ENCODE measurements around the gene FAM193A.
"Not testable (repeated sequence)": the region's sequence is repeated elsewhere in the genome, so short reads cannot be mapped to it uniquely, and the experiment has no call there.

The FAM193A gene

DNA sequence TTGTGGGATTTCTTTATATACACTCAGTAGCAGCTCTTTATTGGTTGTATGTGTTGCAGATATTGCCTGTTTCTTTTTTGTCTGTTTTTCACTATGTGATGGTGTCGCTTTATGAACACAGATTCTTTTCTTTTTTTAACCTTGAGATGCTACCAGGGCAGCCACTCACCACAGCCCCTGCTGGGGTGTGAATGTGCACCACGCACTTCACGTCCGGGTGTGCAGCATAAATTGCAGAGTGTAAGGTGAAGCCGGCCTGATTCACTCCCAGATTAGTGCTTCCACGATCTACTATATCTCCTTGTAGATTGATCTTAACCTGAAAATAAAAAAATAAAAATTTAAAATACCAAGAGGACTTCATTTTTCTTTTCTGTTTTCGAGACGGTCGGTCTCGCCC is 71.4 kb downstream of the FAM193A start:
- DNase-seq (ENCODE audit: low read depth in 2 of 2) = no peak

DNA sequence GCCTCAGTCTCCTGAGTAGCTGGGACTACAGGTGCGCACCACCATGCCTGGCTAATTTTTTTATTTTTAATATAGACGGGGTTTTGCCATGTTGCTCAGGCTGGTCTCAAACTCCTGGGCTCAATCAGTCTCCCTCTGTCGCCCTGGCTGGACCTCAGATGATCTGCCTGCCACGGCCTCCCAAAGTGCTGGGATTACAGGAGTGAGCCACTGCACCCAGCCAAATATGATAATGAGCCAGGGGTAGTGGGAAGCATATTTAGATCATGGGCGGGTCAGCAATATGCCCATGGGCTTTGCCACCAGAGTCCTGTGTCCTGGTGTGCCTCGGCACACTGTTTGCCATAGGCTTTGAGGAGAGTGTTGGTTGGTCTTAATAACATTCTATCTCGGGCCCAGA is 71.8 kb downstream of the FAM193A start:
- DNase-seq (ENCODE audit: low read depth in 2 of 2) = no peak

DNA sequence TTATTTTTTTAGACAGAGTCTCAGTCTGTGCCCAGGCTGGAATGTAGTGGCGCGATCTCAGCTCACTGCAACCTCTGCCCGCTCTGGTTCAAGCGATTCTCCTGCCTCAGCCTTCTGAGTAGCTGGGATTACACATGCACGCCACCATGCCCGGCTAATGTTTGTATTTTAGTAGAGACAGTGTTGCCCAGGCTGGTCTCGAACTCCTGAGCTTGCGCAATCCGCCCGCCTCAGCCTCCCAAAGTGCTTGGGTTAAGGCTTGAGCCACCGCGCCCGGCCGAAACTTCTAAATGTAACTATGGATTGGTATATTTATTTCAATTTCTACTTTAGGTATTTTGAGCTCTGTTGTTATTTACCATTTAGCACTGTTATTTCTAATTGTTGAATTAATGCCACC is 79.4 kb downstream of the FAM193A start:
- DNase-seq (ENCODE audit: low read depth in 2 of 2) = no peak

DNA sequence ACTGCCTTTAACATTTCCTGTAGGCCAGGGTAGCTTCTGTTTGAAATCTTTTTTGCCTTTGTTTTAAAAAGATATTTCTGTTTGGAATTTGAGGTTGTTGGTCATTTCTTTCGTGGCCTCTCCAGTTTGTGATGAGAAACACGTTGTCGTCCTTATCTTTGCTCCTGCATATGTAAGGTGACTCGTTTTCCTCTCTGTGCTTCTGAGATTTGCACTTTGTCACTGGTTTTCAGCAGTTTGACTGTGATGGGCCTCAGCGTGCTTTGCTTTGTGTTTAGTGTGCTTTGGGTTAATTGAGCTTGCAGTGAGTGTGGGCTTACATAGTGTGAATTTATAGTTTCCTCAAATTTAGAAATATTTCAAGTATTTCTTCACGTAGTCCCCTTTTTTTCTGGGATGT is 81.5 kb downstream of the FAM193A start:
- DNase-seq (ENCODE audit: low read depth in 2 of 2) = no peak

DNA sequence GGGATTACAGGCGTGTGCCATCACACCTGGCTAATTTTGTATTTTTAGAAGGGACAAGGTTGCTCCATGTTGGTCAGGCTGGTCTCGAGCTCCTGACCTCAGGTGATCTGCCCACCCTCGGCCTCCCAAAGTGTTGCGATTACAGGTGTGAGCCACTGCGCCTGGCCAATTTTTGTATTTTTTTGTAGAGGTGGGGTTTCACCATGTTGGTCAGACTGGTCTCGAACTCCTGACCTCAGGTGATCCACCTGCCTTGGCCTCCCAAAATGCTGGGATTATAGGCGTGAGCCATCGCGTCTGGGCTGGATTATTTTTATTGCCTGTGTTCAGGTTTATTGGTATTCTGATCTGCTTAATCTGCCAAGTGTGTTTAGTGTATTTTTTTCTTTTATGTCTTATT is 82.3 kb downstream of the FAM193A start:
- not testable (repeated sequence) for DNase-seq (ENCODE audit: low read depth in 2 of 2)

DNA sequence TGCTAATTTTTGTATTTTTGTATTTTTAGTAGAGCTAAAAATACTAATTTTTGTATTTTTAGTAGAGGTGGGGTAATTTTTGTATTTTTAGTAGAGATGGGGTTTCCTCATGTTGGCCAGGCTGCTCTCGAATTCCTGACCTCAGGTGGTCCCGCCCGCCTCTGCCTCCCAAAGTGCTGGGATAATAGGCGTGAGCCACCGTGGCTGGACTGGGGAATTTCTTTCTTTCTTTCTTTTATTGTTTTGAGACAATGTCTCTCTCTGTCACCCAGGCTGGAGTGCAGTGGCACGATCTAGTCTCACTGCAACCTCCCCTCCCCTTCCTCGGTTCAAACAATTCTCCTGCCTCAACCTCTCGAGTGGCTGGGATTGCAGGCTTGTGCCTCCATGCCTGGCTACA is 83.0 kb downstream of the FAM193A start:
- no peak for DNase-seq (ENCODE audit: low read depth in 2 of 2)

DNA sequence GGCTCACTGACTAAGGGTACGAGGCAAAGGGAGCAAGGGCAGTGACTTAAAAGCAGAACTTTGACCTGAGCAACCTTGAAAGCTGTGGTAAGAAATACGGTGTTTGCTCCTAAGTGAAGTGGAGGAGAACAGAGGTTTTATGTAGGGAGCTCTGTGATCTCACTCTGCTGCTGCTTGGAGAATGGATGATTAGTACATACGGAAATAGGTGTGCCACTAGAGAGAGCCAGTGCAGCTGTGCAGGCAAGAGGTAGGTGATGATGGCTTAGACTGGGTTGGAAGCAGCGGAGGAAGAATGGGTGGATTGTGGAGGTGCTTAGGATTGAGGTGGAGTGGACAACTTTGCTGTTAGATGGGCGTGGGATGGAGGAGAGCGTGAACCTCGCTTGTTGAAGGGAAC is 85.0 kb downstream of the FAM193A start:
- no peak for DNase-seq (ENCODE audit: low read depth in 2 of 2)

DNA sequence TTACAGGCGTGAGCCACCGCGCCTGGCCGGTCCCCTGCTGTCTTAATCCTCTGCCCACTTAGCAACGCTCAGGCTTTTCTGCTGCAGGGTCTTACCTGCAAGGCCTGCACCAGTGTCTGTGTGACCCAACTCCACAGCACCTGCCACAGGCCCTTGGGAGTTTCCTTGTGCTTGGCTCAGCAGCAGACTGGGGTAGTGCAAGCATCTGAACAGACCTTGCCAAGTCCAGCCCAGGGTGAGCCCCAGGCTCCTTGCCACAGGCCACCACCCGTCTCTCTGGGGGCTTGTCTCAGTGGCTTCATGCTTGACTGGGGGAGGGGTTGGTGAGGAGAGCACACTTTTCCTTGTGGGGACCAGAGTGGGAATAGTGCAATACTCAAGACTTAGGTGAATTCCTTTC is 87.0 kb downstream of the FAM193A start:
- DNase-seq (ENCODE audit: low read depth in 2 of 2) = no peak

DNA sequence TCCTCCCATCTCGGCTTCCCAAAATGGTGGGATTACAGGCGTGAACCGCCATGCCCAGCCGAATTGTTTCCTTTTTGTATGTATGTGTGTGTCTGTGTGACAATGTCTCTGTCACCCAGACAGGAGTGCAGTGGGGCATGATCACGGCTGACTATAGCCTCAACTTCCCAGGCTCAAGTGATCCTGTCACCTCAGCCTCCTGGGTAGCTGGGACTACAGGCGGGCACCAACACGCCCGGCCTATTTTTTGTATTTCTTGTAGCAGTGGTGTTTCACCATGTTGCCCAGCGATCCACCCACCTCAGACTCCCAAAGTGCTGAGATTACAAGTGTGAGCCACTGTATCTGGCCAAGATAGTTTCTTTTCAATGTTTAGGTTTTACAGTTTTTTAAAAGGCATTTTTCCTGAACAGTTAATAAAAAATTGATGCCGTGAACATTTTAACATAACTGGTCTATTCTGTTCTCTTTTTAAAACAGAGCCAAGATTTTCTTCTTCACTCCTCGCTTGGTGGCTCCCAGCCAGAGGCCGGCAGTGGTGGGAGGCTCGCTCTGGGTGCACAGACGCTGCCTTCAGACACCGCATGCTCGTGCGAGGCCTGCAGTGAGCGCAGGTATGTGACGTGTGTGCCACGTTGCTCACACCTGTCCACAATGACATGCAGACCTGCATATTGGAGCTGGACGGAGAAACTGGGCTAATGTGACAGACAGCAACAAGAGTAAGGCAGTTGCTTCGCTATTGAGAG is 88.5 kb downstream of the FAM193A start:
- no peak for DNase-seq (ENCODE audit: low read depth in 2 of 2)

DNA sequence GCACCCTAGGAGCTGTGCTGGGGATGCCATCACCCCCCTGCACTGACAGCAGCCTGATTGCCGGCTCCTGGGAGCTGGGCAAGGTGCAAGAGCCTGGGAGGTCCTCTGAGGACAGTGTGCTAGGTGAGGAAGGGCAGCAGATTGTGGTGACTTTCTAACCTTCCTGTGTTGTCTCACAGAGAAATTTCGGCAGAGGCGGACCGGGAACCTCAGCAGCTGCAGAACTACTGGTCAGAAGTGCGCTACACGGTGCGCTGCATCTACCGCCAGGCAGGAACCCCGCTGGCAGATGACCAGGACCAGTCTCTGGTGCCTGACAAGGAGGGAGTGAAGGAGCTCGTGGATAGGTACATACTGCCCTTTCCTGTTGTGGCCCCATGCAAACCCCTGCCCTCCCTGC is 89.8 kb downstream of the FAM193A start:
- no peak for DNase-seq (ENCODE audit: low read depth in 2 of 2)

DNA sequence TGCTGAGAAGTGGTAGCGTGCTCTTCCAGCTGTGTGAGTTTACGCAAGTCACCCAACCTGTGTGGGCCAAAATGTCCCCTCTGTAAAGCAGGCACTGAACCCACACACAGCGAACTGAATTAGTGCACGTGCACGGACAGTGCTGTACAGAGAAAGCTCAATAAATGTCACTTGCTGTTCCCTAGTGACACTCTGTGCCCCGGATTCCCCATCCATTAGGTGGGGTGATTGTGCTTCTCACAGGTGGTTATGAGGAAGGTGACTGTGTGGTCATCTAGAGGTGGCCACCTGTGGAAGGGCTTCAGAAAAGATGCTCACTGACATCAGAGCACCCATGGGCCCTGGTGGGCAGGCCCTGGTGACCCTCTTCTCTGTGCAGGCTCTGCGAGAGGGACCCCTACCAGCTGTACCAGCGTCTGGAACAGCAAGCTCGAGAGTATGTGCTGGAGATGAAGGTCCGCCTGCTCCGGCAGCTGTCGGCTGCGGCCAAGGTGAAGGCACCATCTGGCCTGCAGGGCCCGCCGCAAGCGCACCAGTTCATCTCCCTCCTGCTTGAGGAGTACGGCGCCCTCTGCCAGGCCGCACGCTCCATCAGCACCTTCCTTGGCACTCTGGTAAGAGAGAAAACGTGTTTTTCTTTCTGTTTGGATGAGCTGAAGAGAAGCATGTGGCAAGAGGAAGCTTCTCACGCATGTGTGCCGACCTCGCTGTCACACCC is 94.3 kb downstream of the FAM193A start:
- DNase-seq (ENCODE audit: low read depth in 2 of 2) = no peak

DNA sequence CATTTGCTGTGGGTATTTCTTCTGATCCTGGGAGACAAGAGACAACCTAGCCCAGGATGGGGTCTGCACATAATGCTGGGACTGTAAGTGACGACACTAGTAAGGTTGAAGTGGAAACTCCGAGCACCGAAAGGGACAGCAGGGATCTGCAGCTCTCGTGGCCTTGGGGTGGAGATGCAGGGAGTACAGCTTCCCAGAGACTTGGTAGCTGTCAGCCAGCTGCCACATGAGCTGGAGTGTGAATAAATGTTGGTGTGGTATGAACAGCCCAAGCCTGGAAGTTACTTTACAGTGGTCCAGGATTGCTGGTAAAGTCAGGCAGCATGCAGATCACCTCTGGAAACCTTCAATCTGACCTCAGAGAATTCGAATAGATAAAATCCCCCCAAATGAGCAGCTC is 97.6 kb downstream of the FAM193A start:
- no peak for DNase-seq (ENCODE audit: low read depth in 2 of 2)

DNA sequence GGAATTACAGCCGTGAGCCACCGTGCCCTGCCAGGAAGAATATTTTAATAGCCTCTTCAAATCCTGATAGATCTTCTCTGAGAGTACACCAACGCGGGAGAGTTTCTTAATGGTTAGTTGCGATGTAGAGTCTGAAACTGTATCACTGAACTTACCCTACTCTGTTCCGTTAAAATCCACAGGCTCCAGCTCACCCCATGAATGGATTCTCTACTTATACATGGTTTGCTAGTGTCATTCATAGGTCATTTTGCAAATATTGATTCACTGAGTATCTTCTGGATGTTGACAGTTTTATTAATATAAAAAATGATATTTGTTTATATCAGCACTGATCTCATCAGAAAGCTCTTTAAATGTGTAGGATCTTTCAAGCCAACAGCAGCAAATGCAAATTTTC is 99.9 kb downstream of the FAM193A start:
- no peak for DNase-seq (ENCODE audit: low read depth in 2 of 2)

DNA sequence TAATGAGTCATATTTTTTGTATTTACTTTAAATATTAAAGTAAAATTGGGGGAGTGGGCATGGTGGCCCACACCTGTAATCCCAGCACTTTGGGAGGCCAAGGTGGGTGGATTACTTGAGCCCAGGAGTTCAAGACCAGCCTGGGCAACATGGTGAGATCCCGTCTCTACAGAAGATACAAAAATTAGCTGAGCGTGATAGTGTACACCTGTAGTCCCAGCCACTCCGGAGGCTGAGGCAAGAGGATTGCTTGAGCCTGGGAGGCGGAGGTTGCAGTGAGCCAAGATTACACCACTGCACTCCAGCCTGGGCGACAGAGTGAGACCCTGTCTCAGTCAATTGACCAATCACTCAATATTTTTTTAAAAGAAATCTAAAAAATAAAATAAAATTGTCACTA is 100.5 kb downstream of the FAM193A start:
- not testable (repeated sequence) for DNase-seq (ENCODE audit: low read depth in 2 of 2)

DNA sequence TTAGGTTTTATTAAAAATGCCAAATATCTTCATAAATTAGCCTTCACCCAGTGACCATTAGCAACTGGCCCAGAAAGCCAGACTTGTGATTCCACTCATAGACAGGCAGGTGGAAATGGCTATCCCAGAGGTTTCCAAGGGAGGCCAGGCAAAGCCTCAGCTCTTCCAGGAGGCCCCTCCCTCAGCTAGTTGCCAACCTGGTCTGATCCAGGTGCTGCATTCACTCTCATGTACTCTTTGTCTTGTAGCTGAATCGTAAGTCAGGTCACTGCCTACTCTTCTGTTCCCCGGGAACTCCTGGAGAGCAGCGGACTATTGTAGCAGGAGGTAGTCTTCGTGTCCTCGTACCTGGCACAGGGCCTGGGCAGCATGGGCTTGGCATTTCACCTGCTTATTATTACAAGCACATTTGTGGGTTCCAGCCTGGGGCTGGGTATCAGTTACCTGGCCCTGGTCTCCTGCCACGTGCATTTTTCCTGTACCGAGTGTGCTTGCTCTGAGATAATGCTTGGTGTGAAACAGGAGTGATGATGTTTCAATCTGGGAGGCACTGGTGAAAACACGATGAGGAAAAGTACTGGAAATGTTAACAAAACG is 101.6 kb downstream of the FAM193A start:
- DNase-seq (ENCODE audit: low read depth in 2 of 2) = no peak

DNA sequence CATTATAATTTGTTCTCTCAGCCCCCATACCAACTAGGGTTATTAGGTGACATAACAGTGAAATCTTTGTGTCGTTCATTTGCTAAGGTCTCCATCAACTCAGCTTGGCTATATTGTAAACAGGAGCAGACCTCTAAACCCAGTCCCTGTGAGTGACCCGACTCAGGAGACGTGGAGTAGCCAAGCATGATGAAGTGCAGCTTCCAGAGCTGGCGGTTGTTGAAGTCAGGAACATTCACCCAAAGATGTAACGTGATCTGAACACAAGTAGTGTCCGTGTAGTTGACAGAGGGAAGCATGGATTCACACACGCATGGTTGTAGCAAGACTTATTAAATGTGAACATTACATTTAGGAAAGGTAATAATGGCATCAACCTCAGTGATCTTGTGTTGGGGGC is 102.3 kb downstream of the FAM193A start:
- no peak for DNase-seq (ENCODE audit: low read depth in 2 of 2)

DNA sequence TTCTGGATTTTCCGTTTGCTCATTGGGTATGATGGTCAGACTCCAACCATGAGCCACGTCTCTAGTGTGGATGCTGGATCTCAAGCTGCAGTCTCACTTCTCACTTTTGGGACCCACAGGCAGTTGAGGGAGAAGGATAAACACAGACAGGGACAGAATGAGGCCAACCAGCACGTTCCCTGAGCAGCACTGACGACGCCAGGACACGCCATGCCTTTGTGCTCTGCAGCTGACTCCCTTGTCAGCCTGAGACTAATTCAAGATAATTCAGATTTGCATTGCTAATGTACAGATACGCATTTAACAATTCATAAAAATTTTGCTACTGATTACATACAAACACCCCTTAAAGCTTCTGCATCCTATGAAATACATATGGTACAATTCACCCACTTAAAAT is 106.5 kb downstream of the FAM193A start:
- no peak for DNase-seq (ENCODE audit: low read depth in 2 of 2)

DNA sequence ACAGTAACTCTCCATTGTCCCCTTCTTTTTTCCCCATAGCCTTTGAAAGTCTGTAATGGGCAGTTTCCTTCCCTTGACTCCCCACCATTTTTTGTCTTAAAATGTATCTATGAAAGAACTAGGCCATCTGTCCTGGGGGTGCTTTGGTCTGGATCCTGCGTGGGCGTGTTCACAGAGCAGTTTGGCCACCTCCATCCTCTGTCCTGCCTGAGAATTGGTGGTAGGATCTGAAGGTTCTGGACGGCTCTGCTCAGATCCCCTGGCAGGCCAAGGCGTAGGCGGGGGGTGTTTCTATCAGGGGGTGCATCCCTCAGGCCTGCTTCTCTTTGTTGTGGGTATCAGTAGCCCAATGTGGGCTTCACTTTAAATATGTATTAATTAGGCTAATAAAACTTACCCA is 107.1 kb downstream of the FAM193A start:
- no peak for DNase-seq (ENCODE audit: low read depth in 2 of 2)

DNA sequence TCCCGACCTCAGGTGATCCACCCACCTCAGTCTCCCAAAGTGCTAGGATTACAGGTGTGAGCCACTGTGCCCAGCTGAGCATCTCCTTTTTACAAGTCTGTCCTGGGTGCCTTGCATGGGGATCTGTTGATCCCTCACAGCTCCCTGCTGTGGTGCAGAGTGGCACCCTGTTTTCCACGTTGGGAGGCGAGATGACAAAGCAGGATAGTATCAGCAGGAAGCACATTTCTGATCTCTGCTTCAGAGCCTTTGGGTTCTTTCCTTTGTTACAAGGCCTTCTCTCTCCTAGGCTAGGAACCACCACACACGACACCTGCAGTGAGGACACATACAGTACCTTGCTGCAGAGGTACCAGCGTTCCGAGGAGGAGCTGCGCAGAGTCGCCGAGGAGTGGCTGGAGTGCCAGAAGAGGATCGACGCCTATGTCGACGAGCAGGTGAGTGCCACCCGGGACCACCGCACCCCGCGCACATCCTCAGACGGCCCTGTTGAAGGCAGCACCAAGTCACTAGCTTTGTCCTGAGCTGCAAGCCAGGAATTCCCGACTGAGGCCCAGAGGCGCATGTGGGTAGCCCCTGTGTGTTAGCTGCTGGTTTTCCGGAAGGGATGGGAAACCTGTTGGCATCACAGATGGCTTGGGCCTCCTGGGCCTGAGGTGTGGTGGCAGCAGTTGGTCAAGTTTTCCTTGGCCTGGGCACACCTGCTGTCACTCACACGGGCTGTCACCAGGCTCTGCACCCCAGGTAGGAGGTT is 110.1 kb downstream of the FAM193A start:
- DNase-seq (ENCODE audit: low read depth in 2 of 2) = no peak

DNA sequence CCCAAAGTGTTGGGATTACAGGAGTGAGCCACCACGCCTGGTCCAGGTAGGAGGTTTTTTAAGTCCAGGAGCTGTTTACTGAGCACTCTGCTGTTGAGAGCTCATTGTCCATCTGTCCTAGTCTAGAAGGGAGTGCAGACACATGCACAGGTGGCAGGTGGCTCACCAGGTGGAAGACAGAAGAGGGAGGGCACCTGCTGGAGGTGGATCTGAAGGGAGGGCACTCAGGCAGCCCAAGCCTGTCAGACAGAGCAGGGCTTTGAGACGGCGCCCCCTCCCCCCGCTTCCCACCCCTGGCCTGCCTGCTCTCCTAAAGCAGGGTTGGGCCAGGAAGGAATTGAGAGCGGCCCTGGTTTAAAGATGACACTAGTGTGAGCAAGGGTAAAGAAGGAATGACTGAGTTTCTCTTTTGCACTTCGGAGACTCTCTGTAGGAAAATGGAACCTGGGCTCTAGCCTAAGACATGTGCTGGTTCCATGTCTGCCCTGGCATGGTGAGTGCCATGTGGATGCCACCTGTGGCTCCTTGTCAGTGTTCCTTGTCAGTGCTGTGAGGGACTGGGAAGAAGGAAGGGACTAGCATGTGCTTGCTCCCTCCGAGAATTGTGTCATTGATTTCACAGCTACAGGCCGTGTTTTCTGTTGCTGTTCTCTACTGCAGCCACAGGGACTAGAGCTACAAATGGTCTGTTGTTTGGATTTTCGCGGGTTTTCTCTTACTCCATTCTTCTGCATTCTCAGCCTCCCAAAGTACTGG is 111.1 kb downstream of the FAM193A start:
- DNase-seq (ENCODE audit: low read depth in 2 of 2) = no peak

DNA sequence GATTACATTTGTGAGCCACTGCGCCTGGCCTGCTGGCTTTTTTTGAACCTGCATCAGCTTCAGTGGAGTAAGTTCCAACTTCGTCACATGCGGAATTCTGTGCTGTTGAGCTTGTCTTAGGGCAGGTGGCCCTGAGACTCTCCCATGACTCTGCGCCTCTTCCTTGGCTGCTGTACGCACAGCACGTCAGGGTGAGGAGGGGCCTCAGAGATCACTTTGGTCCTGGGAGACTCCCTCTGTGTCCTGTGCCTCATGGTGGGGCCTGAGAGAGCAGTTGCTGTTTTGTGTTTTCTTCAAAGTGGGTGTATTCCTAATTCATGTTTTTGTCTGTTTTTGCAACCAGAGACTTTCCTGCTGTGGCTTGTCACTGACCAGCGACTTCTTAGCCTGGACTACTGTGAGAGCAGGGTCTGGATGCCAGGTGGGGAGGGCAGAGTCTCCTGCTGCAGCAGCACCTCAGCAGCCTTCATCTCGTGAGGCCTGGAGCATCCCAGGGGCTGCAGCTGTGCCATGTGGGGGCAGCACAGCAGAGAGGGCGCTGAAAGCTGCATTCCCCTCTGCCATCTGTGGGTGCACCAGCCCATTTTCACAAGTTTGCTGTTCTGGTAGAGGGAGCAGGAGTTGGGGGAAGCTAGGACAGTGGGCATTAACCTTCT is 111.8 kb downstream of the FAM193A start:
- no peak for DNase-seq (ENCODE audit: low read depth in 2 of 2)
